ENCODE results near the gene THSD4. TPM values are rescaled to one million over a fixed set of nuclear protein-coding genes. Genes with fewer than 3 reads are reported as not detected.

Gene THSD4
- polyA plus RNA-seq, 1 donor from 2014 or later, result 0.46 TPM

- TF ChIP-seq CTCF (IDR thresholded peaks at IDR 0.05; ENCODE audit: poor library complexity, severe bottlenecking) (no peak), REST (IDR thresholded peaks at IDR 0.05; ENCODE audit: borderline replicate concordance) (no peak), POLR2AphosphoS5 (IDR thresholded peaks at IDR 0.05) (no peak), SMC3 (conservative IDR thresholded peaks at IDR 0.05; ENCODE audit: poor library complexity) (no peak), RAD21 (conservative IDR thresholded peaks at IDR 0.05) (no peak), EP300 (conservative IDR thresholded peaks at IDR 0.05; ENCODE audit: poor library complexity, severe bottlenecking) (no peak), MXI1 (conservative IDR thresholded peaks at IDR 0.05; ENCODE audit: poor library complexity, severe bottlenecking) (no peak), EZH2 (IDR thresholded peaks at IDR 0.05; ENCODE audit: borderline replicate concordance, insufficient read depth, low read length, poor library complexity, severe bottlenecking) (no peak), TAF1 (IDR thresholded peaks at IDR 0.05; ENCODE audit: low read depth) (no peak)
- no peaks in the 10 kb centered on the region for H3K9me3 ChIP-seq (ENCODE audit: low read length)
- H3K79me2 ChIP-seq (replicated peaks; ENCODE audit: insufficient read depth, low read length), result no peaks in the 10 kb centered on the region
- H3K36me3 ChIP-seq (ENCODE audit: insufficient read depth, low read length), result no peaks in the 10 kb centered on the region
- no peaks in the 10 kb centered on the region for H4K20me1 ChIP-seq (ENCODE audit: insufficient read depth)
- no peaks in the 10 kb centered on the region for H3F3A ChIP-seq (ENCODE audit: insufficient read depth, low read length, poor library complexity, severe bottlenecking)
- H2AFZ ChIP-seq (ENCODE audit: low read depth, low read length), result no peak overlapping the region
- H3K4me2 ChIP-seq (ENCODE audit: low read length), result no peak overlapping the region
- no peak overlapping the region for H3K27ac ChIP-seq (ENCODE audit: low read length)
- no peaks in the 10 kb centered on the region for H3K9me2 ChIP-seq (ENCODE audit: insufficient read depth, low read length)
- H3K27me3 ChIP-seq (ENCODE audit: insufficient read depth, low read depth, low read length), result peaks cover 10% of the 10 kb centered on the region
- H3K9ac ChIP-seq (ENCODE audit: low read length), result no peak overlapping the region
- no peak overlapping the region for H3K4me3 ChIP-seq (ENCODE audit: low read length)
Measured at GRCh38 chr15:71121442-71121841, 6.2 kb downstream of the THSD4 start.

GRCh38 chr15:71124937-71125790 lies 9.9 kb downstream of the THSD4 start:
- Histone ChIP-seq H3K4me2 (ENCODE audit: low read length) (no peak overlapping the region), H3K4me3 (ENCODE audit: low read length) (no peak overlapping the region), H3K27ac (ENCODE audit: low read length) (no peak overlapping the region), H3K9ac (ENCODE audit: low read length) (no peak overlapping the region), H3K79me2 (replicated peaks; ENCODE audit: insufficient read depth, low read length) (no peaks in the 10 kb centered on the region), H2AFZ (ENCODE audit: low read depth, low read length) (no peak overlapping the region), H3K27me3 (ENCODE audit: insufficient read depth, low read depth, low read length) (no peaks in the 10 kb centered on the region), H3K9me3 (ENCODE audit: low read length) (no peaks in the 10 kb centered on the region), H3F3A (ENCODE audit: insufficient read depth, low read length, poor library complexity, severe bottlenecking) (no peaks in the 10 kb centered on the region), H4K20me1 (ENCODE audit: insufficient read depth) (no peaks in the 10 kb centered on the region), H3K36me3 (ENCODE audit: insufficient read depth, low read length) (no peaks in the 10 kb centered on the region), H3K9me2 (ENCODE audit: insufficient read depth, low read length) (no peaks in the 10 kb centered on the region)
- TF ChIP-seq RAD21 (conservative IDR thresholded peaks at IDR 0.05), result no peak
- no peak for TF ChIP-seq SMC3 (conservative IDR thresholded peaks at IDR 0.05; ENCODE audit: poor library complexity)
- no peak for TF ChIP-seq EP300 (conservative IDR thresholded peaks at IDR 0.05; ENCODE audit: poor library complexity, severe bottlenecking)
- no peak for TF ChIP-seq REST (IDR thresholded peaks at IDR 0.05; ENCODE audit: borderline replicate concordance)
- TF ChIP-seq EZH2 (IDR thresholded peaks at IDR 0.05; ENCODE audit: borderline replicate concordance, insufficient read depth, low read length, poor library complexity, severe bottlenecking), result no peak
- no peak for TF ChIP-seq MXI1 (conservative IDR thresholded peaks at IDR 0.05; ENCODE audit: poor library complexity, severe bottlenecking)
- no peak for TF ChIP-seq CTCF (IDR thresholded peaks at IDR 0.05; ENCODE audit: poor library complexity, severe bottlenecking)
- no peak for TF ChIP-seq TAF1 (IDR thresholded peaks at IDR 0.05; ENCODE audit: low read depth)
- no peak for TF ChIP-seq POLR2AphosphoS5 (IDR thresholded peaks at IDR 0.05)

All from neural cell (in vitro differentiated cells).